GM18520 (cell line): Measurements from ENCODE around the gene PPCS.
"Not testable (repeated sequence)": the region's sequence is repeated elsewhere in the genome, so short reads cannot be mapped to it uniquely, and the experiment has no call there.

Experiments used
- ATAC-seq: cut with Tn5 transposase; IDR thresholded peaks from one replicate; pipeline ENCODE4 v1.9.1; 2021; ENCODE audit not compliant: unreplicated experiment

PPCS gene

DNA sequence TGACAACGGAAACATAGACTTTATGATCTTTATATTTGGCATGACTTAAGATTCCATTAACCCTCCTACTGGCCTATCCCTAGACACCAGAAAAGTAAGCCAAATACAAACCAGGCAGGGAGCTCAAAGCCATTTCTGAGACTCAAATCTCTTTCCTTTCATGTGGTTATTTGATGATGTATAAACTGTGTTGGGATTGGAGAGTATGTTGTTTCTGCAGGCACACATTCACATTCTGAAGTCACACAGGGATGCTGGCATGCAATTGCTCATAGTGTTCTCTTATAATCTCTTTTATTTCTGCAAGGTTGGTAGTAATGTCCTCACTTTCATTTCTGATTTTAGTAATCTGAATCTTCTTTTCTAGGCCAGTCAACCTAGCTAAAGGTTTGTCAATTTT is 6.3 kb upstream of the PPCS start:
- ATAC-seq: no peak

DNA sequence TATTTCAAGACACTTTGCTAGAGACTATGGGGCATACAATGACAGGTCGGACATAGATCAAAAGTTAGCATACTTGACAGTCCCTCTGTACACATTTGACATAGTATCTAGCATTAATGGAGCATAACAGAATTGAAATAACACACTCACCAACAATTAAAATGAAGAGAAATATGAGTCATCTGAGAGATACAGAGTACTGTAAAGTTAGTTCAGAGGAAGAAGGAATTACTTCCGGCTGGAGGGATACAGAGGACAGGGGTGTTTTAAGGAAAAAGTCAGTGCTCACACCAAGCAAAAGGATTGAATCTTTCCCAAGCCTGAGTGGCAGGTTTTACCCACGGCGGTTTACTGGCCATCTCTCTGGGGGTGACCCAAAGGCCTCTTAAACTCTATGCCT is 3.0 kb upstream of the PPCS start:
- ATAC-seq: no peak

DNA sequence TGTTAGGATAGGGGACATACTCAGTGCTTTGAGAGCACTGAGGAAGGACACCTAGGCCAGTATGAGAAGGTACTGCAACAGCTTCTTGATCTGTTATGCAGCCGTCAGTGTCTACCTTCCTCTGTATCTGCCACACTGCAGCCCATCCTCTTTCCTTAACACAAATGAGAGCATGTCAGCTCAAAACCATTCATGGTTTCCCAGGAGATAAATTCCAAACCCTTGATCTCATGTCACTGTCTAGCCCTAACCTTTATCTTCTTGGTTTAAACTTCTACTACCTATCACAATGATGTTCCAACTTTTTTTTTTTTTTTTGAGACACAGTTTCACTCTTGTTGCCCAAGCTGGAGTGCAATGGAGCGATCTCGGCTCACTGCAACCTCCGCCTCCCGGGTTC is 1.9 kb upstream of the PPCS start:
- no peak for ATAC-seq

DNA sequence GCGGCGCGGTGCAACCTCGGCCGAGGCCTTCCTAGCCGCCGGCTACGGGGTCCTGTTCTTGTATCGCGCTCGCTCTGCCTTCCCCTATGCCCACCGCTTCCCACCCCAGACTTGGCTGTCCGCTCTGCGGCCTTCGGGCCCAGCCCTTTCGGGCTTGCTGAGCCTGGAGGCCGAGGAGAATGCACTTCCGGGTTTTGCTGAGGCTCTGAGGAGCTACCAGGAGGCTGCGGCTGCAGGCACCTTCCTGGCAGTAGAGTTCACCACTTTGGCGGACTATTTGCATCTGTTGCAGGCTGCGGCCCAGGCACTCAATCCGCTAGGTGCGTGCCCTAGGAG is 379 bp downstream of the PPCS start:
- peak; percentile 31 for ATAC-seq

DNA sequence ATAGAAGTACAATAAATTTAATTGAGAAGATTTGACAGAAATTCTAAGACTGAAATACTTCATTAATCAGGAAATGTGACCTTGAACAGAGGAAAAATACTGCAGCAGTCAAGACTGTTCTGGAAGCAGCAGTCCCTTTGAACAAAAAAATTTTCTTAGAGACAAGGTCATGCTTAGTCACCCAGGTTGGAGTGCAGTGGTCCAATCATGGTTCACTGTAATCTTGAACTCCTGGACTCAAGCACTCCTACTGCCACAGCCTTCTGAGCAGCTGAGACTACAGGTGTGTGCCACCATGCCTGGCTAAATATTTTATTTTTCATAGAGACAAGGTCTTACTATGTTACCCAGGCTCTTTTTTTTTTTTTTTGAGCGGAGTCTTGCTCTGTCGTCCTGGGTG is 4.9 kb downstream of the PPCS start:
- ATAC-seq: no peak

DNA sequence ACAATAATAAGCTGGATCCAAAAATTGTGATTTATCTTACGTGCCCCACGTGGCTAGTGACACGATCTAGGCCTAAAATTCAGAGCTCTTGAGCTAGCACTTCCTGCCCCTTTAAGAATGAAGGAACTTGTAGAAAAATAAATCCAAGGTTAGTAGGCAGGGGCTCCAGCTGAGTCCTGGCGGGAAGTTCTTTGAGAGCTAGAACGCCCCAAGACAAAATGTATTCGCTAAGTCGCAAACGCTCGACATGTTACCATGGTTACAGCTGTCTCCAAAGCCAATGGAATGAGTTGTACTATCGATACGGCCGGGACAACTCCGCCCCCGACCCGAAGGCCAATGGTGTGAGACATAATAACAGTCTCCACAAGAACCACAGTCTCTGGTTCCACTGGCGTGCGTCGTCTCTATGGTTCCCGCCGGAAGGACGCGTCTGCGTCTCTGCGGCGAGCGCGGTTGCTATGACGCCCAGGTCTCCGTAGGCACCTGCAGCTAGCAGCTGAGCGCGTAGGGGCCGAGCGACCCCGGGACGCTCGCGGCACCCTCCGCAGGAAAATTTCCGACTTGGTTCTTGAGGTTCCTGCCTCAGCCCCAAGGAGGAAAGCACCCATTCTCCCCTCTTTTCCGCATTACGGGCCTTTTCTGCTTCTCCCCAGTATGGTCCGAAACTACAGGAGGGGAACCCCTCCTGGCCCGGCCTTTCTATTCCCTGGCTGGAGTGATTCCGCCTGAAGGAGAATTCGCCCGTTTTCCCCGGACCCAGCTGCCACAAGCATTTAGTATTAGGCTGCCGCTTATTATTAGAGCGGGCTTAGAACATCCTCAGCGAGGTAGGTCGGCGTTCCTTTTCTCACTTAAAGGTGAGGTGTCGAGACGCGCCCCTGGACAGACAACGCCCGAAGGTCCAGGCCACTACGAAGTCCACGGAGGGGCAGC is 6.8 kb downstream of the PPCS start, which contains the start of gene CCDC30:
TSS of gene CCDC30 (plus strand) at position 459 of the 936 bp plus-strand sequence. CDS start 17,266 bp downstream, outside the sequence.
- ATAC-seq: peak; percentile 96

DNA sequence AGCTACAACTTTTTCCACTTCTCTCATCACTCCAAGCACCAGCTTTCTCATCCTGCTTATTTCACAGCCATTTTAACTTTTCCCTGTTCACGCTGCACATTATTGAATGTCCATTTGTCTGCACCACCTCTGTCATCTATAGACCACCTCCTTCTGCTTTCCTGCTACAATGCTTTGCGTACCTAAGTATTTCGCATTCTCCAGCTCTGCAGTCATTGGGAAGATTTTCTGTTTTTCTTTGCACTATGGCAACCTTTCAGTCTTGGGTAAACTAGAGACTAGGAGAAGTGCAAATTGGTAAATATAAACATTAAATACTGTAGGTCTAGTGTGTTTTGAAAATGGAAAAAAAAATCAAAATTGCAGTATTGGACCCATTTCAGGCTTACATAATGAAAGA is 7.6 kb downstream of the PPCS start:
- ATAC-seq: no peak

DNA sequence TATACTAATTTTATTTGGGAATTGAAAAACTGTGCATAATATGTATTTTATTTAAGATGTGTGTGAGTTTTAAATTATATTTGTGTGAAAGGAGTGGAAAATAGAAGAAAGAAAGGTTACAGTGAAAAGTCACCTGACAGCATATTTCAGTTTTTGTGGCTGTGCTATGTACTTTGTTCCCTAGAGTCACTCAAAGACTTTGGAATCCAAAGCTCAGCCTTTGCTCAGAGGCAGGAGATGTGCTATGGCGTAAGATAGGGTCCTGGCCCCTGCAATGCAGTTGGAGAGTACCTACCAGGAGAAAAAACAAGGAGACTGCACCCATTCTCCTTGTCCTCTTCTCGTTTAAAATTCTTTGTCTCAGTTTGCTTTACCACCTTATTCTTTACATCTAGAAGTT is 9.7 kb downstream of the PPCS start:
- ATAC-seq: no peak

DNA sequence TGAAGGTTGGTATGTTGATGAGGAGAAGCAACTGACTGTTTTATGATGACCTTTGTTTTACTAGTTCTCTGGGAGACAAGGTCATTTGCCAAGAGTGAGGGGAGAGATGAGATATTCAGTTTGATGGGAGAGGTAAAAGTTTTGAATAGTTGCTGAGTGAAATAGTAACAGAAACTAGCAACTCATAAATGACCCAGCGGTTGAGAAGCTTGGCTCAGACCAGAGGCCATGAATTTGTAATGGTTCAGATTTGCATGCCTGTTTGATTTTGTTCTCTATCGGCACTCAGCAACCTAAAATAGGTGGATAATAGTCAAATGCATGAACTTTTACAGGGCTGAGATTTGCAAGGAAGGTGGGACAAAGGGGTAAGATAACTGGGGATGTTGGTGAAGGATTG is 13.4 kb downstream of the PPCS start:
- peak; percentile 60 for ATAC-seq

DNA sequence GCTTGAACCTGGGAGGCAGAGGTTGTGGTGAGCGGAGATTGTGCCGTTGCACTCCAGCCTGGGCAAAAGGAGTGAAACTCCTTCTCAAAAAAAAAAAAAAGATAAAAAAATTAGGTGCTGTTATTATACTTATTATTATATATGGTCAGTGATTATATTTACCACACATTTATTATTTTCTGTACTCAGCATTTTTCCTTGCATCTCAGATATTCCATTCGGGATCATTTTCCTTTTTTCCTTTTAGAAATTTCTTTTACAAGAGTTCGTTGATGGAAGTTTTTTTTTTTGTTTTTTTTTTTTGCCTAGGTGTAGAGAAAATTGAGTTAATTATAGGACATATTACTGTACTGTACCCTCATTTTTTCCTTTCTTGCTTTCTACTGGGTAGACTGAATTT is 20.3 kb downstream of the PPCS start:
- no peak for ATAC-seq

DNA sequence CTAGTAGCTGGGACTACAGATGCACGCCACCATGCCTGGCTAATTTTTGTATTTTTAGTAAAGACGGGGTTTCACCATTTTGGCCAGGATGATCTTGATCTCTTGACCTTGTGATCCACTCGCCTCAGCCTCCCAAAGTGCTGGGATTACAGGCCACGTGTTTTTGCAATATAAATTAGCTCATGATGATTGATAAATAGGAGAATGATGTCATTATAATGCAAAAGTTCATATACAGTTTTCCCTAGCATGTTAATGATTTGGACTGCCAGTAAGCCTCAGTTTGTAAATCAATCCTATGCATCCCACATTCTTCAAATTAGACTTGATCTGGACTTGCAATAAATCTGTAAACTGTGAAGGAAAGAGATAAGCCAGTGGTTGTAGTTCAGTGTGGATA is 21.0 kb downstream of the PPCS start:
- ATAC-seq: not testable (repeated sequence)

DNA sequence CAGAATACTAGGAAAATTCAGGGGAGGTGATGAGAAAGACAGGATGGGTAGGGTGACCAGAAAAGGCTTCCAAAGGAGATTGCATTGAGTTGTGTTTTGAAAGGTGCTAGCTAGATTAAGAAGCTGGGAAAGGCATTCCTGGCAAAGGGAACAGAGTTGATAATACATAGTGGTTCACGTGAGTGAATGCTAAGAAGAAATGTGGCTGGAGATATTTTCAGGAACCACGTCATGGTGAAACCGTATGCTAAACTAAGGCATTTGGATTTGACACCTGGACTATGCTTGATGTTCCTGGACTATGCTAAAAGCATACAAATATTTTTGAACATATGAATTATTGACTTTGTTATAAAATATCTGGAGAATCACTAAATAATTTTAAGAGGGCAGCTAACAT is 21.4 kb downstream of the PPCS start:
- no peak for ATAC-seq

DNA sequence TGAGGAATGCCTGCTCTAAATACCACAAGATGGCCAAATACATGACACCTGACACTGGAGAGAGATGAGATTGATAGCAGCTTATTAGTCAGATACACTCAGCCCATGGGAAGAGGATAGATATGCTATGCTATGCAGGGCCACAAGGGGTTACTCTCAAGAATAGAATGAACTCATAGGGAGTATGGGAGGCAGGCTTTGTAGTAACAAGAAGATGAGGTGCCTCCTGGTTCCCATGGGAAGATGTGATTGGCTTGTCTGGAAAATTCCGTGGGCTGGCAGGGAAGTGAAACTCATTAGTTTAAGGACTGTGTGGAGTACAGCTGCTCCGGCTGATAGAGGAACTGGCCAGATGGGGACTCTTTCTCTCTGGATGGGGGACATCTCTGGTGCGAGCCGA is 23.3 kb downstream of the PPCS start:
- no peak for ATAC-seq

DNA sequence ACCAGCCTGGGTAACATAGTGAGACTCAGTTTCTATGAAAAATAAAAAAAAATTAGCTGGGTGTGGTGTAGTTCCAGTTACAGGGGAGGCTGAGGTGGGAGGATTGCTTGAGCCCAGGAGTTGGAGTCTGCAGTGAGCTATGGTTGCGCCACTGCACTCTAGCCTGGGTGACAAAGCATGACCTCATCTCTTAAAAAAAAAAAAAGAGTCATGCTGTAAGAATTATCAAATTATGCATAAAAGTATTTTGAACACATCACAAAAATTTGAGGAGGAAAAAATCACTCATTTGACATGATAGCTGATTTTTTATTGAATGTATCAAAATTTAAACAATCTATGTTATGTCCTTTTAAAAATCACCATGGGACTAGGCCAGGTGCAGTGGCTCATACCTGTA is 24.6 kb downstream of the PPCS start:
- ATAC-seq: no peak

DNA sequence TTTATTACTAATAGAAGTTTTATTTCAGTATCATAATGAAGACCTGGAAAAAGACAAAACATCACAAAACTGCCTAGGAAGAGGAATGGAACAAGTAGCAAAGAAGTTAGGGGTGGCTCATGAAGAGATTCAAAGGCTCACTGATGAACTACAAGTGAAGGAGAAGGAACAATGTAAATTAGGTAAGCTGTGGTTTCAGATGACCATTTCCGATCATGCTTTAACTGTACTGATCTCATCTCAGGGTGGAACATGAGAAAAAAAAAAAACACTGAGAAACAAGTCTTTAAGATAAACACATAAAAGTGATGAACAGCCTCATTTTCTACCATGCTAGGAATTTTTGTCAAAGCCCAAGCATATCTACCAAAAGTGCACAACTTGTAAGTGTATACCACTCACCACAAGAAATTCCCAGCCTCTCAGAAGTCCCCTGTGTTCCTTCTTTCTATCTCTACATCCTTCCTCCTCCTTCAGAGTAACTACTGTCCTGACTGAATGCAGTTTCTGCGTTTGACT is 26.4 kb downstream of the PPCS start:
- ATAC-seq: no peak

DNA sequence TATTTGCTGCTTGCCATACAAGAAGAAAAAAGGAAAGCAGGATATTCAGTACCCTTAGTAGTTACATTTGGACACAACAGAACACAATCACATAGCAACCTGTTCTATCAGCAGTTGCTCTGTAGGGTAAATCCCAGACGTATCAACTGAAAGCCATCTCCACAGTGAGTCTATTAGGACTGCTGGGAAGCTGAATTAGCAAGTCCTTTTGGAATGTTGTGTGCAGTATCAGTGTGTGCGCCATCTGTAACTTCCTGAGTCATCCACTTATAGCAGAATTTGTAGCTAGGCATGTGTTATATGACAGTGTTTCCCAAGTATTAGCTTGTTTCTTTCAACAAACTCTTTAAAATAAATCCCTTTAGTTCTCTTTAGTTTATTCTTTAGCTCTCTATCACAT is 28.0 kb downstream of the PPCS start:
- no peak for ATAC-seq

DNA sequence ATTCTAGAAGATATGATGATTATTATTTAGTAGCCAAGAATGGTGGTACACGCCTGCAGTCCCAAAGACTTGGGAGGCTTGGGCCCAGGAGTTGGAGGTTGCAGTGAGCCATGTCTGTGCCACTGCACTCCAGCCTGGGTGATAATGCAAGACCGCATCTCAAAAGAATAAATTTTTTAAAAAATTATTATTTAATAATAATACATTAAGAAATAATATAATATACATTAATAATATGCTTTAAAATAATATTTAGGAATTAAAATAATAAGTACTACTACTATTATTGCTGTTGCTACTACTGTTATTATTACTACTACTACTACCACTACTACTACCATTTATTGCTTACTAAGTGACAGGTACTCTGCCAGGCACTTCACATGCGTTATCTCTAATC is 33.9 kb downstream of the PPCS start:
- ATAC-seq: no peak

DNA sequence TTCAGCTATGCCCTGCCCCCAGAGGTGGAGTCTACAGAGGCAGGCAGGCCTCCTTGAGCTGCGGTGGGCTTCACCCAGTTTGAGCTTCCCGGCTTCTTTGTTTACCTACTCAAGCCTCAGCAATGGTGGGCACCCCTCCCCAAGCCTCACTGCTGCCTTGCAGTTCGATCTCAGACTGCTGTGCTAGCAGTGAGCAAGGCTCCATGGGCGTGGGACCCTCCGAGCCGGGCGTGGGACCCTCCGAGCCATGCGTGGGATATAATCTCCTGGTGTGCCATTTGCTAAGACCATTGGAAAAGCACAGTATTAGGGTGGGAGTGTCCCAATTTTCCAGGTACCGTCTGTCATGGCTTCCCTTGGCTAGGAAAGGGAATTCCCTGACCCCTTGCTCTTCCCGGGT is 45.7 kb downstream of the PPCS start:
- ATAC-seq: not testable (repeated sequence)

DNA sequence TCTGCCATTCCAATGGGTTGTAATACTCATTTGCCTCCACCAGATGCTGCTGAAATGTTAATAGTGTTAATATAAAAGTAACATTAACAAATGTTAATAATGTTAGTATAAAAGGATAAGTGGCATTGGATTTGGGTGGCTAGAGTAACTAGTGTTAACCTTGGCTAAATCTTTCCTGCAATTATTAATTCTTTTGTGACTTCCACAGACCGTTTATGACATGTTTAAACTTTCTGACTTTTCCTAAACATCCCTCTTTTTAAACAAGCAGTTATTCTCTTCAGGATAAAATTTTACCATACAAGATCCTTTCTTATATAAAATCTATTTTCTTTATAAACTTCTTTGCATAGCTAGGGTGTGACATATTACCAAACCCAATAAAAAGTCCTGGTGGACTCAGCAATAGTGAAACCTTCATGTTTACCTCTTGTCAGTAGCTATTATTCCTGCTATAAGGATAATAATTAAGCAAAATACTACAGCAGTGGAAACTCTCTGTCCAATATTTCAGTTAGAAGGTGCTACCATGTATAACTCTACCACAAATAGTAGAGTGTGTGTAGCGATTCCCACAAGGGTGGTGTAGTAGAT is 48.3 kb downstream of the PPCS start:
- ATAC-seq: no peak

DNA sequence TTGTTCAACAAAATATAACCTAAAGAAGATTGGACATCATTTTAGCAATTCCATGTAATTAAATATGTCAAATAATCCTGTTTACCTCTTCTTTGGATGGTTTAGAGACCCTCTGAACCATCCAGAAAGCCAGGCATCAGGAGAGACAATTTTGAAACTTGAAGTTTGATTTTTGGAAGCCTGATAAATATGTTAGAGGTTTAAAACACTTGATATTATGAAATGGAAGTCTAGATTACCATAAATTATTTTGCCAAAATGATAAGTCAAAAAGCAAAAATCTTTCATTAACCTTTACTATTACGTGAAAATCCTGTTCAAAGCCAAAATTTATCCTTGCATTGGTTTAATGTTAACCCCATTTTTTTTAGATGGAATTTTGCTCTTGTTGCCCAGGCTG is 50.2 kb downstream of the PPCS start:
- no peak for ATAC-seq
